PC-9 (cell line): ENCODE data around the gene IRS2. TPM values are rescaled to one million over a fixed set of nuclear protein-coding genes. Genes with fewer than 3 reads are reported as not detected.

Experiments used
- BruUV-seq: library from RNA; stranded (reverse); fragments of 400-500 nt; replicated peaks from 2 replicates; lab custom pipeline; 2021; lab: Mats Ljungman, UMichigan
- CTCF ChIA-PET: fragments of 300-600 bp; sonication (Branson Sonifier 250); formaldehyde crosslinking; loops from one replicate; lab custom pipeline; 2022; ENCODE audit warnings: antibody characterized with exemption; lab: Charles Lee
- POLR2A ChIA-PET: fragments of 300-600 bp; sonication (Branson Sonifier 250); formaldehyde crosslinking; loops from one replicate; lab custom pipeline; 2022; ENCODE audit warnings: antibody characterized with exemption; ENCODE audit not compliant: unreplicated experiment; lab: Charles Lee
- DNase-seq, 2 experiments: peaks; one replicate each; pipeline versions ENCODE4 v3.0.0 to v3.0.0-alpha.2; 2015 to 2022; ENCODE audit warnings: mixed read lengths in 1 of 2
- H2AFZ ChIP-seq: fragments of 200-600 bp; sonication (generic); 2 replicates; pipeline ENCODE4 v1.8.1; 2017; ENCODE audit warnings: antibody characterized with exemption
- H3F3A ChIP-seq: fragments of 200-600 bp; sonication (generic); 2 replicates; pipeline ENCODE4 v1.8.1; 2017; ENCODE audit warnings: antibody characterized with exemption, mild to moderate bottlenecking, low read depth; ENCODE audit not compliant: insufficient read depth
- H3K27ac ChIP-seq: fragments of 200-600 bp; sonication (generic); 2 replicates; pipeline ENCODE4 v1.6.1; 2016; ENCODE audit warnings: mixed run types
- H3K27me3 ChIP-seq: fragments of 200-600 bp; sonication (generic); 2 replicates; pipeline ENCODE4 v1.6.1; 2016; ENCODE audit warnings: low read depth, mixed run types; ENCODE audit not compliant: insufficient read depth
- H3K36me3 ChIP-seq: fragments of 200-600 bp; sonication (generic); 2 replicates; pipeline ENCODE4 v1.6.1; 2016; ENCODE audit warnings: low read depth, mixed run types
- H3K4me1 ChIP-seq: fragments of 200-600 bp; sonication (generic); replicated peaks from 2 replicates; pipeline ENCODE4 v1.6.1; 2016; ENCODE audit warnings: mixed run types; ENCODE audit not compliant: insufficient read depth
- H3K4me2 ChIP-seq: fragments of 200-600 bp; sonication (generic); 2 replicates; pipeline ENCODE4 v1.6.1; 2017; ENCODE audit warnings: mixed run types
- H3K4me3 ChIP-seq: fragments of 200-600 bp; sonication (generic); 2 replicates; pipeline ENCODE4 v1.6.1; 2016; ENCODE audit warnings: mixed run types
- H3K79me2 ChIP-seq: fragments of 200-600 bp; sonication (generic); 2 replicates; pipeline ENCODE4 v1.6.1; 2017; ENCODE audit warnings: low read depth, mixed run types
- H3K9me2 ChIP-seq: fragments of 200-600 bp; sonication (generic); 2 replicates; pipeline ENCODE4 v1.8.1; 2017; ENCODE audit warnings: mild to moderate bottlenecking; ENCODE audit not compliant: insufficient read depth
- H3K9me3 ChIP-seq: fragments of 200-600 bp; sonication (generic); 2 replicates; pipeline ENCODE4 v1.8.1; 2016; ENCODE audit warnings: low read depth; ENCODE audit not compliant: insufficient read depth
- H4K20me1 ChIP-seq: fragments of 200-600 bp; sonication (generic); 2 replicates; pipeline ENCODE4 v1.8.1; 2017; ENCODE audit not compliant: insufficient read depth
- EZH2 ChIP-seq: fragments of 200-600 bp; sonication (generic); IDR thresholded peaks from 2 replicates; pipeline ENCODE4 v1.8.0; 2017; ENCODE audit warnings: antibody characterized with exemption, low read depth
- intact Hi-C: fragments of 100-400 bp; cut with micrococcal nuclease; formaldehyde crosslinking; loops from one replicate; pipeline ENCODE4 v1.10.0; 2022; ENCODE audit not compliant: unreplicated experiment
- total RNA-seq: library from RNA; stranded (reverse); gene quantifications from 2 replicates; pipeline ENCODE4 v1.2.3, GENCODE V29; 2021
- TF ChIP-seq, protein P1 (sequence below): fragments of 200-600 bp; sonication (generic); conservative IDR thresholded peaks from 2 replicates; pipeline ENCODE4 v1.6.1; 2017; ENCODE audit warnings: mixed run types, antibody characterized with exemption, mild to moderate bottlenecking, moderate library complexity

IRS2 gene
- total RNA-seq, 1 experiment from 2014 or later = 31.3 TPM

DNA sequence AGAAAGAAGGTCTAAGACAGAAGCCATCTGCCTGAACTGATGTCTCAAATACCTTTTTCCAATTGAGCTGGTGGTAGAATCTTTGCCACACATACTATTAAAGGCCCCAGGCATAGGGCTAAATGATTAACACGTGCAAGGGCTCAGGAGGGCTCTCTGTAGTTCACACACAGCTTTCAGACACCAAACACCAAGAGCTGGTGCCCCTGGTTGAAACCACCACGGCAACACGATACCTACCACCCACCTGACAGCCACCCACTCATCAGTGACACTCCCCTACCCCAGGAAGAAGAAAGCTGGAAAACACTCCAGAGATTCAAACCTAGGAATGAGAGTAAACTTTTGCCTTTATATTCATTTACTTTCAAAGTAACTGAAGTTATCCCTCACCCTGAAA lies 26.8 kb downstream of the IRS2 start:
- no TSS peak for BruUV-seq
- H3K27ac ChIP-seq = peak overlapping the region; percentile 26
- H2AFZ ChIP-seq = no peak overlapping the region
- no peaks in the 10 kb centered on the region for H3K9me3 ChIP-seq
- CTCF ChIA-PET = no interaction called here
- no peaks in the 10 kb centered on the region for H3K9me2 ChIP-seq
- peaks cover 83% of the 10 kb centered on the region for H4K20me1 ChIP-seq
- H3F3A ChIP-seq = peaks cover 93% of the 10 kb centered on the region
- no peak overlapping the region for H3K4me3 ChIP-seq
- no peak overlapping the region for H3K4me2 ChIP-seq
- peaks cover 98% of the 10 kb centered on the region for H3K79me2 ChIP-seq
- TF ChIP-seq, protein P1, sequence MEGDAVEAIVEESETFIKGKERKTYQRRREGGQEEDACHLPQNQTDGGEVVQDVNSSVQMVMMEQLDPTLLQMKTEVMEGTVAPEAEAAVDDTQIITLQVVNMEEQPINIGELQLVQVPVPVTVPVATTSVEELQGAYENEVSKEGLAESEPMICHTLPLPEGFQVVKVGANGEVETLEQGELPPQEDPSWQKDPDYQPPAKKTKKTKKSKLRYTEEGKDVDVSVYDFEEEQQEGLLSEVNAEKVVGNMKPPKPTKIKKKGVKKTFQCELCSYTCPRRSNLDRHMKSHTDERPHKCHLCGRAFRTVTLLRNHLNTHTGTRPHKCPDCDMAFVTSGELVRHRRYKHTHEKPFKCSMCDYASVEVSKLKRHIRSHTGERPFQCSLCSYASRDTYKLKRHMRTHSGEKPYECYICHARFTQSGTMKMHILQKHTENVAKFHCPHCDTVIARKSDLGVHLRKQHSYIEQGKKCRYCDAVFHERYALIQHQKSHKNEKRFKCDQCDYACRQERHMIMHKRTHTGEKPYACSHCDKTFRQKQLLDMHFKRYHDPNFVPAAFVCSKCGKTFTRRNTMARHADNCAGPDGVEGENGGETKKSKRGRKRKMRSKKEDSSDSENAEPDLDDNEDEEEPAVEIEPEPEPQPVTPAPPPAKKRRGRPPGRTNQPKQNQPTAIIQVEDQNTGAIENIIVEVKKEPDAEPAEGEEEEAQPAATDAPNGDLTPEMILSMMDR = no peak
- no peak for TF ChIP-seq EZH2
- H3K36me3 ChIP-seq = peaks cover 81% of the 10 kb centered on the region
- H3K4me1 ChIP-seq = peaks cover 17% of the 10 kb centered on the region
- H3K27me3 ChIP-seq = no peaks in the 10 kb centered on the region
- no peak for DNase-seq
- POLR2A ChIA-PET = interaction anchor here (0.7 kb wide), 1 partner anchor 252 kb away, joined by 5 read pairs; no protein-coding TSS in a partner anchor
- intact Hi-C loops = no loop called here

DNA sequence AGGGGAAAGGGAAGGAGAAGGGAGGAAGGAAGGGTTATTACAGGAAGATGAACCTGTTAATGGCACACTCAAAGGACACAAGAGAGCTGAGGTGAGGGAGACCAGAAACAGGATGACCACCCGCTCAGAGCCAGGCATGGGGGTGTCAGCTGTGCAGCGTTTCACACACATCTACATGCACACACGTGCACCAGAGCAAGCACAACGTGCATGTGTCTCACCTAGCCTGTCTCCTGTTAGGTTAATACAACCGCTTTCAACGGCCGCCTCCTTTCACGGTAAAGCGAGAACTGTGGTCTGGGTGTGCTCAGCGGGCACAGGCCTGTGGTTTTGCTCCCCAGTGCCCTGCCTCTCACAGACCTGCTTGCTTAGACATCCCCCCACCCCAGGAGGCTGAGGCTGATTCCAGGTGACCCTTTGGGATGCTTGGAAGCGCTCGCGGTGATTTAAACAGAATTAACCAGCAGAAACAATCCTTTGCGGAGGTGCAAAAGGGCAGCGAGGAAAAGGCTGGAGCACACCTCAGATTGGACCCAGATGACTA lies 27.4 kb downstream of the IRS2 start:
- H3K9me3 ChIP-seq = no peaks in the 10 kb centered on the region
- H3K4me3 ChIP-seq = no peak overlapping the region
- H3K4me2 ChIP-seq = no peak overlapping the region
- DNase-seq = no peak
- no peak for TF ChIP-seq EZH2
- TF ChIP-seq, protein P1 = no peak
- H3F3A ChIP-seq = peaks cover 93% of the 10 kb centered on the region
- H3K9me2 ChIP-seq = no peaks in the 10 kb centered on the region
- H3K36me3 ChIP-seq = peaks cover 83% of the 10 kb centered on the region
- H3K27ac ChIP-seq = peak overlapping the region; percentile 26; the same call in 1 of the 2 replicates
- no peaks in the 10 kb centered on the region for H3K27me3 ChIP-seq
- peaks cover 81% of the 10 kb centered on the region for H4K20me1 ChIP-seq
- CTCF ChIA-PET = no interaction called here
- H3K4me1 ChIP-seq = peaks cover 12% of the 10 kb centered on the region
- intact Hi-C loops = no loop called here
- H2AFZ ChIP-seq = no peak overlapping the region
- H3K79me2 ChIP-seq = peaks cover 97% of the 10 kb centered on the region
- POLR2A ChIA-PET = interaction anchor here (0.7 kb wide), 1 partner anchor 253 kb away, joined by 5 read pairs; no protein-coding TSS in a partner anchor
- BruUV-seq = no TSS peak

DNA sequence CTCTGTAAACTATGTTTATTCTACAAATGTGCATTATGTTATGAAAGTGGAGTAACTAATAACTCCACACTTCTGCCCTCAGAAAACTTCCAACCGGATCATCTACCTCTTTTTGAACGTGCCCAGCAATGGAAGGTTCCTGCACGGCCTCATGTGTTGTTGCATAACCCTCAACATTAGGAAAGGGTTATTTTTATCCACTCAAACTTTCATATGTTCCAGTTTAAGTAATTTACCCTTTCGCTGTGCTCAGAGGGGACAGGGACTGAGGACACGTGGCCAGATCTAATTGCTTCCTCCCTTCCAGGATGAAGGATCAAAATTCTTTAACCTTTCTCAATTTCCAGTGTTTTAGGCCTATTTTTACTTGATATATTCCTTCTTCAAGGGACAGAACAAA lies 29.6 kb downstream of the IRS2 start:
- peaks cover 59% of the 10 kb centered on the region for H4K20me1 ChIP-seq

More for the DNA sequence above, 29.6 kb downstream of the IRS2 start:
- no TSS peak for BruUV-seq
- POLR2A ChIA-PET = no interaction called here
- peaks cover 84% of the 10 kb centered on the region for H3K79me2 ChIP-seq
- no peaks in the 10 kb centered on the region for H3K27me3 ChIP-seq
- H2AFZ ChIP-seq = no peak overlapping the region
- no peaks in the 10 kb centered on the region for H3K9me2 ChIP-seq
- peaks cover 86% of the 10 kb centered on the region for H3K36me3 ChIP-seq
- TF ChIP-seq, protein P1 = no peak
- no peak for TF ChIP-seq EZH2
- DNase-seq = no peak
- CTCF ChIA-PET = no interaction called here
- intact Hi-C loops = no loop called here
- no peaks in the 10 kb centered on the region for H3K4me1 ChIP-seq
- H3K9me3 ChIP-seq = no peaks in the 10 kb centered on the region
- no peak overlapping the region for H3K27ac ChIP-seq
- peaks cover 94% of the 10 kb centered on the region for H3F3A ChIP-seq
- H3K4me2 ChIP-seq = no peak overlapping the region
- no peak overlapping the region for H3K4me3 ChIP-seq
